ENCODE measurements around the gene IL1R2. TPM values are rescaled to one million over a fixed set of nuclear protein-coding genes. Genes with fewer than 3 reads are reported as not detected.

IL1R2 gene
- total RNA-seq, 4 donors from 2014 or later, result 55.3 to 103 (median 80.7) TPM

GRCh38 chr2:101983928-101984327 is 7.8 kb upstream of the IL1R2 start:
- TF ChIP-seq CTCF (IDR thresholded peaks at IDR 0.05) (peak; percentile 21 to 39), POLR2A (IDR thresholded peaks at IDR 0.05) (no peak)
- 54% methylated on average over 2 of the region's 2 CpGs for WGBS
- DNase-seq (ENCODE audit: low spot score in 2 of 2), result no peak
- Histone ChIP-seq H3K27ac (no peak overlapping the region), H3K9me3 (no peaks in the 10 kb centered on the region), H3K27me3 (no peaks in the 10 kb centered on the region), H3K36me3 (no peaks in the 10 kb centered on the region), H3K4me3 (no peak overlapping the region), H3K4me1 (peaks cover 54% of the 10 kb centered on the region)

GRCh38 chr2:101984656-101985055 is 7.1 kb upstream of the IL1R2 start:
- Histone ChIP-seq H3K4me3 (no peak overlapping the region), H3K36me3 (no peaks in the 10 kb centered on the region), H3K27me3 (no peaks in the 10 kb centered on the region), H3K4me1 (peaks cover 54% of the 10 kb centered on the region), H3K27ac (no peak overlapping the region), H3K9me3 (no peaks in the 10 kb centered on the region)
- DNase-seq (ENCODE audit: low spot score in 2 of 2), result no peak
- TF ChIP-seq POLR2A (IDR thresholded peaks at IDR 0.05), result no peak
- TF ChIP-seq EP300 (IDR thresholded peaks at IDR 0.05), result no peak
- TF ChIP-seq POLR2AphosphoS5 (IDR thresholded peaks at IDR 0.05), result no peak
- no peak for TF ChIP-seq CTCF (IDR thresholded peaks at IDR 0.05)
- WGBS, result 79% methylated on average over 9 of the region's 9 CpGs

- WGBS, result 82% methylated on average over 7 of the region's 7 CpGs
These were observed 6.5 kb upstream of the IL1R2 start for GRCh38 chr2:101985101-101985792.

GRCh38 chr2:101985793-101986164 is 6.0 kb upstream of the IL1R2 start:
- no peak overlapping the region for H3K4me3 ChIP-seq
- H3K27ac ChIP-seq, result no peak overlapping the region
- DNase-seq (ENCODE audit: low spot score in 2 of 2), result no peak
- H3K27me3 ChIP-seq, result no peaks in the 10 kb centered on the region
- WGBS, result 66% methylated on average over 7 of the region's 7 CpGs
- H3K4me1 ChIP-seq, result peaks cover 45% of the 10 kb centered on the region
- no peaks in the 10 kb centered on the region for H3K36me3 ChIP-seq
- H3K9me3 ChIP-seq, result no peaks in the 10 kb centered on the region
- TF ChIP-seq EP300 (IDR thresholded peaks at IDR 0.05) (no peak), CTCF (IDR thresholded peaks at IDR 0.05) (no peak), POLR2AphosphoS5 (IDR thresholded peaks at IDR 0.05) (no peak), POLR2A (IDR thresholded peaks at IDR 0.05) (no peak)

More at GRCh38 chr2:101985101-101985792, 6.5 kb upstream of the IL1R2 start:
- no peak for TF ChIP-seq EP300 (IDR thresholded peaks at IDR 0.05)
- no peak for TF ChIP-seq CTCF (IDR thresholded peaks at IDR 0.05)
- TF ChIP-seq POLR2AphosphoS5 (IDR thresholded peaks at IDR 0.05), result no peak
- TF ChIP-seq POLR2A (IDR thresholded peaks at IDR 0.05), result no peak
- no peak for DNase-seq (ENCODE audit: low spot score in 2 of 2)
- H3K4me3 ChIP-seq, result no peak overlapping the region
- no peak overlapping the region for H3K27ac ChIP-seq
- no peaks in the 10 kb centered on the region for H3K27me3 ChIP-seq
- H3K9me3 ChIP-seq, result no peaks in the 10 kb centered on the region
- H3K4me1 ChIP-seq, result peaks cover 49% of the 10 kb centered on the region
- no peaks in the 10 kb centered on the region for H3K36me3 ChIP-seq

- no peak for TF ChIP-seq EP300 (IDR thresholded peaks at IDR 0.05)
- no peak for TF ChIP-seq CTCF (IDR thresholded peaks at IDR 0.05)
- TF ChIP-seq POLR2AphosphoS5 (IDR thresholded peaks at IDR 0.05), result no peak
- Histone ChIP-seq H3K9me3 (no peaks in the 10 kb centered on the region), H3K4me1 (peaks cover 45% of the 10 kb centered on the region), H3K27ac (no peak overlapping the region), H3K27me3 (no peaks in the 10 kb centered on the region), H3K4me3 (no peak overlapping the region), H3K36me3 (no peaks in the 10 kb centered on the region)
- DNase-seq (ENCODE audit: low spot score in 2 of 2), result no peak
- WGBS, result 57% methylated on average over 4 of the region's 4 CpGs
These were observed 5.4 kb upstream of the IL1R2 start for GRCh38 chr2:101986376-101986775.

Measured in suprapubic skin (tissue), 4 donors.